Astrocyte of the cerebellum (primary cell): ENCODE measurements around the gene CD180.

Experiments used
- DNase-seq: peaks from one replicate; pipeline ENCODE4 v3.0.0-alpha.2; 2011; ENCODE audit warnings: low read depth
- H3K4me3 ChIP-seq: 2 replicates; pipeline ENCODE4 v1.5.1; 2011; ENCODE audit warnings: mild to moderate bottlenecking, low read depth, low read length, moderate library complexity
- CTCF ChIP-seq: IDR thresholded peaks from 2 replicates; pipeline ENCODE4 v1.5.1; 2012; ENCODE audit warnings: low read length, low read depth, moderate library complexity, mild to moderate bottlenecking; ENCODE audit errors: missing control alignments
- in situ Hi-C: cut with HindIII; loops from 2 replicates; pipeline ENCODE4 v1.10.0; 2017; ENCODE audit warnings: low sequenced_read_pairs

The CD180 gene

GRCh38 chr5:67161767-67162166 lies 34.8 kb downstream of the CD180 start:
- no peak for DNase-seq
- TF ChIP-seq CTCF: no peak
- in situ Hi-C loops: no loop called here
- H3K4me3 ChIP-seq: no peak overlapping the region

GRCh38 chr5:67160985-67161384 lies 35.6 kb downstream of the CD180 start:
- no peak for TF ChIP-seq CTCF
- in situ Hi-C loops: no loop called here
- no peak overlapping the region for H3K4me3 ChIP-seq
- peak; percentile 4 for DNase-seq

GRCh38 chr5:67160272-67160671 lies 36.3 kb downstream of the CD180 start:
- no peak for DNase-seq
- in situ Hi-C loops: no loop called here
- TF ChIP-seq CTCF: no peak
- no peak overlapping the region for H3K4me3 ChIP-seq

GRCh38 chr5:67156976-67157583 lies 39.5 kb downstream of the CD180 start:
- TF ChIP-seq CTCF: peak; percentile 78
- DNase-seq: peak; percentile 31
- no peak overlapping the region for H3K4me3 ChIP-seq
- in situ Hi-C loops: loop anchor here (5.0 kb wide), 1 partner anchor 45 kb away; no protein-coding TSS in a partner anchor

- no peak overlapping the region for H3K4me3 ChIP-seq
- no peak for DNase-seq
- TF ChIP-seq CTCF: no peak
- in situ Hi-C loops: loop anchor here (5.0 kb wide), 1 partner anchor 48 kb away; no protein-coding TSS in a partner anchor
Observed at GRCh38 chr5:67154556-67155206, 41.9 kb downstream of the CD180 start.

GRCh38 chr5:67153292-67153691 lies 43.3 kb downstream of the CD180 start:
- no peak for DNase-seq
- TF ChIP-seq CTCF: no peak
- in situ Hi-C loops: no loop called here

More at GRCh38 chr5:67153292-67153691, 43.3 kb downstream of the CD180 start:
- H3K4me3 ChIP-seq: no peak overlapping the region
